Stimulated activated memory B cell treated with anti-CD40 and anti-IgM and Interleukin-4, amounts not matched to agents 10 μg/mL and 1 μg/mL and 100 μg/mL, for 72 hours (primary cell): Measurements from ENCODE around the gene AGAP1.

Experiments used
- ATAC-seq: fragments of 150-1000 bp; cut with Tn5 transposase; 2 replicates; pipeline ENCODE4 v1.10.0; 2021
- H3K27ac Mint-ChIP-seq: one replicate; pipeline ENCODE4 v1.8.0; 2022; ENCODE audit warnings: mild to moderate bottlenecking, mixed read lengths
- H3K27me3 Mint-ChIP-seq: one replicate; pipeline ENCODE4 v1.8.0; 2022; ENCODE audit warnings: mixed read lengths
- H3K36me3 Mint-ChIP-seq: one replicate; pipeline ENCODE4 v1.8.0; 2022; ENCODE audit warnings: mixed read lengths
- H3K4me1 Mint-ChIP-seq: one replicate; pipeline ENCODE4 v1.8.0; 2022; ENCODE audit warnings: mixed read lengths
- H3K4me3 Mint-ChIP-seq: one replicate; pipeline ENCODE4 v1.8.0; 2022; ENCODE audit warnings: mild to moderate bottlenecking, moderate library complexity, mixed read lengths
- H3K9me3 Mint-ChIP-seq: one replicate; pipeline ENCODE4 v1.8.0; 2022; ENCODE audit warnings: mixed read lengths

Gene AGAP1

DNA sequence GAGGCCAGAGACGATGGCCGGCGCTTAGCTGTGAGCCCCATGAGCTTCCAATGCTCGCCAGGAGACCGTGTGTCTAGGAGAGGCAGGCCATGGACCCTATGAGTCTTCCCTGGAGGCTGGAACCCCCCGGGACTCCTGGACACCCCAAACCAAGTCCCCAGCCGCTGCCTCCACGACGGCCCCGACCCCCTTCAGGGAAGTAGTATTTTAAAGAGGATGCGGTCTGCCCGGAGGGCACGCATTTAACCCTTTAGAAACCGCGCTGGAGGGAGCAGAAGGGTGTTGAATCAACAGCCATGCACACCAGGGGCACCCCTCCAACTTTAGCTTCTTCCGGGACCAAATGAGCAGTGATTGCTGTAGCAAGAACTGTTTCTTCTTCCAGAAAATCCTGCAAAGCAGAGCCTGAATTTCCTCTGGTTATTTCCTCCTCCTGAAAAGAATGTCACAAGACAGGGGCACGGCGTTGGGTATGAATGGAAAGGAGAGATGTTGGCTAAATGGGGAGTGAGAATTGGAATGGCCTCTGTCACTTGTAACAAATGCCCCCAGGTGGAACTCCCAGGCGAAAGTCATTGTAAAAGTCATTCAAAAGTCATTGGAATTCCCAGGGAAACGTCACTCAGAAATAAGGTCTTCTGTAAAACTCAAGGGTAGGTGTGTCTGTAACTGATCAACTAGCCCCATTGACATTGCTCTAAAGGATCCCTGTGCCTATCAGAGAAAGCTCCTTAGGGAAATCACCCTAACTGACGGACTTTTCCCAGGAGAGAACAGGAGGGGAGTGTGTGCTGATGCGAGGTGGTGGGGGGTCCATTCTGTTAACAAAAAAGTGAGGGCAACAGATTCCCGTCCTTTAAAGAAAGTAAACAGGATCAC, 680.1 kb downstream of the AGAP1 start:
- ATAC-seq: no peak
- Mint-ChIP-seq H3K9me3 (no peaks in the 10 kb centered on the region), H3K36me3 (no peaks in the 10 kb centered on the region), H3K4me3 (no peak overlapping the region), H3K27ac (no peak overlapping the region), H3K4me1 (no peaks in the 10 kb centered on the region), H3K27me3 (peaks cover 95% of the 10 kb centered on the region)

DNA sequence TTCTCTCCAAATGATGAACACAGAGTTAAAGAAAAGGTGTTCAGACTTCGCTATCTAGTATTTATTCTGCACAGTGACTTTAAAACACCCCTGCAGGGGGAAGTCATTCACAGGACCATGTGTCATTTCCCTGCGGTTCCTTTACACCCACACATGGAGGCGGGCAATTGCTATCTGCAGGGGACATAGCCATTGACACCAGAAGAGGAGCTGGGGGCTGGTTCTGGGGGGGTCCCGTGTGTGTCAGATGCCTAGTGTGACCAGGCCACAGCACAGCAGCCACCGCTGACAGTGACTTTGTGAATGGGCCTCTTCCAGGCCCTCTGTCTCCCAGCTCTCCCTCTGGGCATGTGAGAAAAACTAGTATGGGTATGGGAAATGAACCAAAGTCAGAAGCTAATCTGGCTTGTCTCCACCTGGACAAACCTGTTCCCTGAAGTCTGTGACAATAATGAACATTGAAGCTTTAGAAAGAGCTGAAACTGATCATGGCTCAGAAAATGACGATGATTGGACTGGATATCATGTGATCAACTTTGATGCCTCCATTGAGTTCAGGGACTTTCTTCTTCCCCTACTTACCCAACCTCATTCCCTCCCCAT, 681.8 kb downstream of the AGAP1 start:
- Mint-ChIP-seq H3K36me3 (no peaks in the 10 kb centered on the region), H3K4me3 (no peak overlapping the region), H3K27me3 (peaks cover 95% of the 10 kb centered on the region), H3K9me3 (no peaks in the 10 kb centered on the region), H3K4me1 (no peaks in the 10 kb centered on the region), H3K27ac (no peak overlapping the region)
- no peak for ATAC-seq

DNA sequence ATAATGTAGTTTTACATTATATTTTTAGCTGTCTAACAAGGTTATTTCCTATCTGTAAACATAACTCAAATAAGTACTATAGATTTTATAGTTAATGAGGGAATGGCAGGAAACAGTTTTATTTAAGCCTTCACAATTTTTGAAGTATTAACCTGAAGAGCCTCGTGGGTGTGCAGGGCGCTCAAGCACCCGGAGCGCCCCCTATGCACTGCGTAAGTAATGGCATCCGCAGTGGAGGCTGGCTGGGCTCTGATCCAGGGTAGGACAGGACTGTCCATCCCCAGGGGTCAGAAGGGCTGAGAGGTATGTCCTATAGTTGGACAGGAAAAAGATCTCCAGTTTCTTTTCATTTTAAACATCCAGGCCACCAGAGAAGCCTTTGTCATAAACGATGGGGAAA, 682.6 kb downstream of the AGAP1 start:
- H3K4me3 Mint-ChIP-seq: no peak overlapping the region
- ATAC-seq: no peak
- no peak overlapping the region for H3K27ac Mint-ChIP-seq

DNA sequence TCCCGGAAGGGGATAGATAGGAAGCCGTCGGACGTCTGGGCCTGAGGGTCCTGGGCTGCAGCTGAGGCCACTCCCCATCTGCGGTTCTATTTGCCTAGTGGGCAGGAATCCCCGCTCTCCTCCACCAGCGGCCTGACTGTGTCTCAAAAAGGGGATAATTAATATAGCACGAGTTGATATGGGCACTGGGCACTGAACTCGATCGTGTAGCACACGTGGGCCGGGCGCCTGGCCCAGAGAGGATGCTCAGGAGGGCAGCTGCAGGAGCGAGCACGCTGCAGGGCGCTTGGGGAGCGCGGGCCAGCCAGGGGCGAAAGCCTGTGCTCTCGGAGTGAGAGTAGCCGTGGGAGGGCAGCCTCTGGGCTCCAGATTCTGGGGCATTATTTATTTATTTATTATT, 683.1 kb downstream of the AGAP1 start:
- Mint-ChIP-seq H3K27me3 (peaks cover 98% of the 10 kb centered on the region), H3K4me1 (no peaks in the 10 kb centered on the region), H3K9me3 (no peaks in the 10 kb centered on the region), H3K27ac (no peak overlapping the region), H3K4me3 (no peak overlapping the region), H3K36me3 (no peaks in the 10 kb centered on the region)
- no peak for ATAC-seq

More for the DNA sequence above, 682.6 kb downstream of the AGAP1 start:
- Mint-ChIP-seq H3K4me1 (no peaks in the 10 kb centered on the region), H3K36me3 (no peaks in the 10 kb centered on the region), H3K27me3 (peaks cover 98% of the 10 kb centered on the region), H3K9me3 (no peaks in the 10 kb centered on the region)

DNA sequence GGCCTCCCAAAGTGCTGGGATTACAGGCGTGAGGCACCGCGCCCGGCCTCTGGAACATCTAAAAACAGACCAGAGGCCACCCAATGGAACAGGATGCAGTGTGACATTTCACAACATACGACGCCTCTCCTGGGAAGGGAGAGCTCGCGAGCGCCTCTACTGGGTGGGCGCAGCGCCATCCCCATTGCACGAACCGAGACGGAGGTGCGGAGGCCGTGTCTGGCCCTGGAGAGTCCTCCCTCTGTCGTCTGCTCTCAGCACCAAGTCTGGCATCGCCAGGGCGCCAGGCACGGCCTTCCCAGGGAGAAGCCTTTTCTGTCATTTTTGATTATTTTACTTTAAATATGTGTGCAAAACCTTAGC, 683.7 kb downstream of the AGAP1 start:
- H3K4me3 Mint-ChIP-seq: no peak overlapping the region
- no peaks in the 10 kb centered on the region for H3K4me1 Mint-ChIP-seq
- H3K27me3 Mint-ChIP-seq: peaks cover 98% of the 10 kb centered on the region
- H3K9me3 Mint-ChIP-seq: no peaks in the 10 kb centered on the region
- no peak for ATAC-seq
- no peak overlapping the region for H3K27ac Mint-ChIP-seq
- no peaks in the 10 kb centered on the region for H3K36me3 Mint-ChIP-seq

DNA sequence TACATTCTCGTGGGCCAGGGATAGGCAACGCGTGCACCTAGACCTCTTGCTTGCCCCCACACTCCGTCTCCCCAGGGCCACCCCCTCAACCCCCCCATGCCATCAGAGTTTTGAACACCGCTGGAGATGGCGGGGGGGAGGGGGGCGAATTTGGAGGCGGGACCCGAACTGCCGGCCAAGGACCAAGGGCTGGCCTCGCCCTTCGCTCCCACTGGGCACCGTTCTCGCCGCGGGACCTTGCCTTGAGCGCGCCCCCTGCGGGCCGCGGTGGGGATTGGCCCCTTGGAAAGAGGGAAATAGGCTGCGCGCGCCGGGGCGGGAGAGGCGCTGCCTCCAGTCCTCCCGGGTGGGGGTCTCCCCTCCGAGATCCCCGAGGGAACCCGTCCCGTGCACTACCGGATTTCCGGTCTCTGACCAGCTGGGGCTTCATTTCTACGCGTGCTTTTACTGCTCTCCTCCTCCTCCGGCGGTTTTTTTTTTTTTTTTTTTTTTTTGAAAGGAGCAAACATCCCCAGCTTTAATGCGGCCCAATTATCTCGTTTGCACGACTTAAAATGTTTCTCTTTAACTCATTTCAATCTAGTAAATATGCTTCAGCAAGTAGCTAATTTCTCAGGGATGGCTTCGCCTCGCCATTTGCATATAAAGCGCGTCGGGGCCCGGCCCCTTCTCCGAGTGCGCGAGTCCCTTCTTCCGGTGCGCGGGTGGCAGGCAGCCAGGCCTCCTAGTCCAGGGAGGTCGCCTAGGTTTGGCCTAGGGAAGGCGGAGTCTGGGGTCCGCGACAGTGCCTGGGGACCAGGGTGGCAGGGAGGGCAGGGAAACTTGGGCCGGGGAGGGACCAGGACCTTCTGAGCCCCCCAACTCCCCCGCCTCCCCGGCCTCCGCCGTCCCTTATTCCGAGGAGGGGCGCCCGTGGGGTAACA, 684.4 kb downstream of the AGAP1 start:
- H3K4me3 Mint-ChIP-seq: no peak overlapping the region
- ATAC-seq: no peak

DNA sequence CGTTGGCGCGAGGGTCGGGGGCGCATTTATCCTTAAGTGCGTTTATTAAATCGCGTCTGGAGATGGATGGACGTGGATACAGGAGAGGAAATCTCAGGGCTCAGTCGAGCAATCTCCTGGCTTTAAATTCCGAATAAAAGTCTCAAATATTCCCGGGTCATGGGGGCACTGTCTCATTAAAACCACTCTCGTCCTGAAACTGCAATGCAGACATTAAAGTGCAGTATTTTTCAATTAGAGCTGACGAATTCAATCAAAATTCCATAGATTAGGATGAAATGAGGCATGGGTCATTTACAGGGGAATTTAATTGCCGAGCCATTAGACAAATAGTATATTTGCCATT, 685.0 kb downstream of the AGAP1 start:
- Mint-ChIP-seq H3K27ac (no peak overlapping the region), H3K4me1 (no peaks in the 10 kb centered on the region), H3K4me3 (no peak overlapping the region), H3K36me3 (no peaks in the 10 kb centered on the region), H3K27me3 (peaks cover 98% of the 10 kb centered on the region), H3K9me3 (peaks cover 1% of the 10 kb centered on the region)
- ATAC-seq: no peak

More for the DNA sequence above, 684.4 kb downstream of the AGAP1 start:
- Mint-ChIP-seq H3K27me3 (peaks cover 98% of the 10 kb centered on the region), H3K4me1 (no peaks in the 10 kb centered on the region), H3K27ac (no peak overlapping the region), H3K9me3 (no peaks in the 10 kb centered on the region), H3K36me3 (no peaks in the 10 kb centered on the region)

DNA sequence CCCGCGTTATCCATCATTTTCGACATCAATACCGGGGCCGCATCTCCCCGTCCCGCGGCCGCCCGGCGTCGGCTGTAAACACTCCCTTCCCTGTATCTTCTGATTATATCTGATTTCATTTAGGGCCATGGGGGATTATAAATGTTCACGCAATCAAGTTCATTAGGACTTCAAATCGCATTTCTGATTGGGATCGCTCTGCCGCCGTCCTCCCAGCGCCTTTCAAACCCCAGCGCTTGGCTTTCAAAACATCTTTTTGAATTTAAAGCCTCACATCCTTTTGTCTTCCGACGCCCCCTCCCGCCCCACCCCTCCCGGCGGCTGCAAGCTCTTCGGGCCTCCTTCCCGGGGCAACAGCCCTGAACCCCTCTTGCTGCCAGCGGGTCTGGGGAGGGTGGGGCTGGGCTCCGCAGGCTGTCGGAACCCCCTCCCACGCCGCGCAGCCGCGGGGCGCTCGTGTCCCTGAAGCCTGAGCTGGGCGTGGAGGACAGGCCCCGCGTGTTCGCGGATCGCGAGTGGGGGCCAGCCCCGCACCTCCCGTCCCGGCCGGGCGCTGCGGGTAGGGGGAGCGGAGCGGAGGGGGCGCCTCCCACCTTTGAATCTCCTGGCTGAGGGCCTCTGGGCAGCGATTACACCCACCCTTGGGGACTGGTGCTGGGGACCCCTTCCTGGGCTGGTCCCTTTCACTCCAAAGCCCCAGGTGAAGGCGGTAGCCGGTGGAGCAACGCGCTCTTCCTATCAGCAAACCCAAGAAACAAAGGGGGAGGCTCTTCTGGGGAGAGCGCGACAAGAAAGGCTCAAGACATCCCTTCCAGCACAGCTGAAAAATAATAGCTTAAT, 685.6 kb downstream of the AGAP1 start:
- ATAC-seq: no peak
- Mint-ChIP-seq H3K4me1 (no peaks in the 10 kb centered on the region), H3K4me3 (no peak overlapping the region), H3K27ac (no peak overlapping the region), H3K9me3 (peaks cover 3% of the 10 kb centered on the region), H3K27me3 (peaks cover 98% of the 10 kb centered on the region), H3K36me3 (no peaks in the 10 kb centered on the region)

DNA sequence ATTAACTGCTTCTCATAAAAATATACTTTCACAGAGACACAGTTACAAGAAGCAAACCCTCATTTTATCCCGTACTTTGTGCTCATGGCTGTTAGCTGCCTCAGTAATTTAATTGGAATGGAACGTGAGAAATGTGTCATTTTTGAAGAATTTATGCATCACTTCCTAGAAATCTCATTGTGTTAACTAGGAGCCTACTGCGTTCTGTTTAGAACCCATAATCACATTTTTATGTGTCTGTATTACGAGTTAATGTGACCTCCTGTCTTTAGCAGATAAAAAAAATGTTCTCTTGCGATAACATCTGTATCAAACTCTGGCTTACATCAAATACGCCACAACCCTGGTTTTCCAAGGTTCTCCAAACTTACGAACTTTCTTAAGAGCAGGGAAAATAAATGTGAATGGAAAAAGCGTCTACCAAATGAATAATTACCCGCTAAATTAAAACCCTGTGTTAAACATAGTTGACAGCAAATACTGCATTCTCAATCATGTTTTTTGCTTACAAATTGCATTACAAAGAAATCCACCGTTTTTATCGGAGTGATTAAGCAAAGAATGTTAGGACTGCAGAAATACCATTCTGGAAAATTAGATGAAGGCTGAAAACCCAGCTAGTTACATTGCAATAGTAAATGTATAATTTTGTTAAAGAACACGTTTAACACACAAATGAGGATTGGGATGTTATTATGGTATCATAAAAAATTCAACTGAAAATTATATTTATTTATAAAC, 686.4 kb downstream of the AGAP1 start:
- peaks cover 8% of the 10 kb centered on the region for H3K9me3 Mint-ChIP-seq
- no peaks in the 10 kb centered on the region for H3K4me1 Mint-ChIP-seq
- H3K27ac Mint-ChIP-seq: no peak overlapping the region
- H3K4me3 Mint-ChIP-seq: no peak overlapping the region
- no peak for ATAC-seq
- no peaks in the 10 kb centered on the region for H3K36me3 Mint-ChIP-seq
- H3K27me3 Mint-ChIP-seq: peaks cover 97% of the 10 kb centered on the region

DNA sequence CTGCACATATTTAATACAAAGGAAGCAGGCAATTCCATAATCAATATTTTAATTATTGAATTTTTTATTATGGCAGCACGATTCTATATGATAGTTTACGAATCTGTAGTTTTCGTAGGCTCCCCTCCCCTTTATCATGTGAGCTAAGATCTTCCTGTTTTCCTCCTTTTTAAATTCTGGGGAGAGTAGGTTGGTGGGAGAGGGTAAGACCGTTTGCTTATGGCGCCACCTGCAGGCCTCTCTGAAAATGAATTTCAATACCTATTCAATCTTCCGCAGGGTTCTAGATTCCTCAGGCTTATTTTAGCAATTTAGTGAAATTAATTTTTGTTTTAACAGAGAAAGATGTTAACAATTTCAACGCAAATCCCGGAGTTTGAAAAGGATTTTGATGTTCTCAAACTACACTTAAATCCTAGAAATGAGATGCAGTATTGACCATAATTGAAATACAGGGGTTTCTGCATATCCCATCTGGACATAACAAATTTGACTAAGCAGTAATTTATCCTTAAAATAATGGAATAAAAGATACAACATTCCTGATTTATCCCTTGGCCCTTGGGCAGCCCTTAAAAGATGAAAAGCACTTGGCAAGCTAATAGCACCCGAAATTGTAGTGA, 687.1 kb downstream of the AGAP1 start:
- Mint-ChIP-seq H3K4me1 (no peaks in the 10 kb centered on the region), H3K27ac (no peak overlapping the region), H3K27me3 (peaks cover 97% of the 10 kb centered on the region), H3K36me3 (no peaks in the 10 kb centered on the region), H3K9me3 (peaks cover 9% of the 10 kb centered on the region), H3K4me3 (no peak overlapping the region)
- ATAC-seq: no peak
